ENCODE measurements around the gene PLXNA1.

The PLXNA1 gene

GRCh38 chr3:126982471-126983175, at the start of gene PLXNA1:
Gene PLXNA1 (plus strand): TSS chr3:126983115. CDS start chr3:126988594, 5,479 bp downstream.
- in situ Hi-C loops (cut with MboI; ENCODE audit: low sequenced_read_pairs), result no loop called here

DNA sequence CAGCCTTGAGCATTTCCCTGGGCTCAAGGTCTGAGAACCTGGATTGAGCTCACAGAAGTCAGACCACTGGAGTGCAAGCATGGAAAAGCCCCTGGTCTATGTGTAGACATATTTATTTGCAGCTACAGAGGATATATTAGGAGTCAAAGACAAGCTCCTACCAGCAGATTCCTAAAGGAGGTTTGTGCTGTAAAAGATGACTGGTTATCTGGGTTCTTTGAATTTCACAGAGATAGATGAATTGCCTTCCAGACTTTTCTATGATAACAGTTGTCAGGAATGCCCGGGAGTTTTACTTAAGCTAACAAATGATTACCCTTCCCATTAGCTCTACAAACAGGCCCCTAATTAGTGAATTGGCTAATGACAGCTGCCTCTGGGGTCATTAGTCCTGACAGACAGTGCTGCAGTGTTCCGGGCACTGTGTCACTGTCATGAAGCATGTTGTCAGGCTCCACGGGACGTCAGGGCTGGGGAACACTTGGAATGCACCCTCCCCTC, 48.8 kb upstream of the PLXNA1 start:
- in situ Hi-C loops (cut with MboI; ENCODE audit: low sequenced_read_pairs), result no loop called here

DNA sequence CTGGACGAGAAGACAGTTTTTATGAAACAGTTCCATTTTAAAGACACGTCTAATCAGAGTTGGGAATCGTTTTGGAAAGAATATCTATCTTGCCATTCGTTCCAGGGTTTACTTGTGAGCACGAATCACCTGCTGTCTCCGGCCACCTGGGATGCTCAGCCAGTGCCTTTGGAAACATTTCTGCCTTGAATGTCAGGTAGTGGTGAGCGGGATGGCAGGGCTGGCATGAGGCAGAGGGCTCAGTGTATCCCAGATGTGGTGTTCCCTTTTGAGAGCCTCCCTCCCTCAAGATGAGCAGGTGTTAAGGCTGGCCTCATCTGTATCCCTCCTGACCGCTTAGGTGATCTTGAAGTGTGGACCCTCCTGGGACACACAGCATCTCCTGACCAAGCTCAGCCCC, 47.9 kb upstream of the PLXNA1 start:
- in situ Hi-C loops (cut with MboI; ENCODE audit: low sequenced_read_pairs), result no loop called here

- in situ Hi-C loops (cut with MboI; ENCODE audit: low sequenced_read_pairs), result no loop called here
Measured at GRCh38 chr3:126935756-126936509, 47.0 kb upstream of the PLXNA1 start.

GRCh38 chr3:126936853-126937425, 46.0 kb upstream of the PLXNA1 start:
- in situ Hi-C loops (cut with MboI; ENCODE audit: low sequenced_read_pairs), result no loop called here

DNA sequence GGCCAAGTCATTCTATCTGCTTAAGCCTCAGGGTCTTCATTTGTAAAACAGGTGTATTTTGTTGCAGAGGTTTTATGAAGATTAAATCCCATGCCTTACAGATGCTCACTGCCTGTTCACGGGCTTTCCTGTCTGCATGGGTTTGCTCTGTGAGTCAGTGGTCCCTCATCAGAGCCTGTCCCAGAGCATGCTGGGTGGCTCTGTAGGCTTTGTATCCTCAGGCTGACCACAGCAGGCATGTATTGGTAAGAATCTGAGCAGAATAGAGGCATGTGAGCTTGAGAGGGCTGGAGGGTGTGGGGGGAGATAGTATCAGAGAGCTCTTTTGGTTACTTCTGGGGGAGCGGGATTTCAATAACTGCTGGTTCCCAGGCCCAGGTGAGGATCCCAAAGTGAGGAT, 45.4 kb upstream of the PLXNA1 start:
- in situ Hi-C loops (cut with MboI; ENCODE audit: low sequenced_read_pairs), result no loop called here

DNA sequence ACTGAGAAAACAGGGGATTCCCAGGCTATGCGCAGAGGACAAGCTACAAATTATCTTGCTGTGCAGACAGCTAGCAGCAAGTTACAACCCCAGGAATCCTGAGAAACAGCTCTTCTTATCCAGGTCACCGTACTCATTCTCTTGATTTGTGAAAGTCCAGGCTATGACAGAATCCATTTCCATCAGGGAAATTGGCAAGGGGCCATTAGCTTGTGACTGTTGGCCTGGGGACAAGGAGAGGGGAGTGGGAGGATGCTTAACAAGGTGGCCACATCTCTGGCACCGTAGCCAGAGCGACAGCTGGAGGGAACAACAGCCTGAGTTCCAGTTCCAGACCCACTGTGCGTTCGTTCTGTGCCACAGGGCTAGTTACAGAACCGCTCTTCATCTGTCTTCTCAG, 44.9 kb upstream of the PLXNA1 start:
- in situ Hi-C loops (cut with MboI; ENCODE audit: low sequenced_read_pairs), result no loop called here

GRCh38 chr3:126938520-126939337, 44.2 kb upstream of the PLXNA1 start:
- in situ Hi-C loops (cut with MboI; ENCODE audit: low sequenced_read_pairs), result no loop called here

GRCh38 chr3:126939338-126939718, 43.6 kb upstream of the PLXNA1 start:
- in situ Hi-C loops (cut with MboI; ENCODE audit: low sequenced_read_pairs), result no loop called here

GRCh38 chr3:126939733-126940132, 43.2 kb upstream of the PLXNA1 start:
- in situ Hi-C loops (cut with MboI; ENCODE audit: low sequenced_read_pairs), result no loop called here

GRCh38 chr3:126941721-126942270, 41.1 kb upstream of the PLXNA1 start:
- in situ Hi-C loops (cut with MboI; ENCODE audit: low sequenced_read_pairs), result no loop called here

DNA sequence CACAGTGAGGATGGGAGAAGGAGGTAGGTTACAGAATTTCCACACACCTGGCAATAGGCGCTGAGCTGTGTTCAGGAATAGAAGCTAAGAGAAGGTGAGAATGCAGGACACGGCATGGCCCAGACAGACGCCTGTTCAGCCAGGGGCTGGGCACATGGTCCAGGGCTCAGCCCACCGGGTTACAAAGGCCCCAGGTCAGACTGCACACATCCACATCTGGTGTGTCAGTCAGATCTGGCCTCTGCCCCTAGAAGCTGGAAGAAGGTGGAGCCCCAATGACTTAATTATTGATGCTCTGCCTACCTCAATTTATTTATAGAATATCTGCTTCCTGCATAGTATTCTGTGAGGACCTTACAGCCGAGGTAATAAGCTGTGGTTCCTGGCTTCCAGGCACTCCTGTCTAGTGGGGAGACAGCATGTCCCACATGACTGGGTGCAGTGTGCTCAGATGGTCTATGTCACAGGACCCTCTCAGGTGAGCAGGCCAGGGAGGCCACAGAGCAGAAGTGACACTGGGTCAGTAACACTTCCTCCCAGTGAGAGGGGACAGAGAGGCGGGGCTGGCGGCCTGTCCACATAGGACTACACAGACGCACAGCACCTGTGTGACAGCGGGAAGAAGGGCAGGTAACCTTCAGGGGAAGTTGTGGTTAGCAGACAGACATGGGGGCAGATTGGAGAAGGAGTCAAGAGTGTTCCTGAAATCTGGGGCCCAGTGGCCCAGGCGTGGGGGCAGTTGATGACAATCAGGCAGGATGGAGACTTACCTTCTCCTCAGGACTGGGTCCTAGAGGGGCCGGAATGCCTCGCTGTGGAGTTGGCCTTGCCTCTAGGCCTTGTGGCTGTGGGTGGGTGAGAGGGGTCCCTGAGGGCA, 38.6 kb upstream of the PLXNA1 start:
- in situ Hi-C loops (cut with MboI; ENCODE audit: low sequenced_read_pairs), result no loop called here

DNA sequence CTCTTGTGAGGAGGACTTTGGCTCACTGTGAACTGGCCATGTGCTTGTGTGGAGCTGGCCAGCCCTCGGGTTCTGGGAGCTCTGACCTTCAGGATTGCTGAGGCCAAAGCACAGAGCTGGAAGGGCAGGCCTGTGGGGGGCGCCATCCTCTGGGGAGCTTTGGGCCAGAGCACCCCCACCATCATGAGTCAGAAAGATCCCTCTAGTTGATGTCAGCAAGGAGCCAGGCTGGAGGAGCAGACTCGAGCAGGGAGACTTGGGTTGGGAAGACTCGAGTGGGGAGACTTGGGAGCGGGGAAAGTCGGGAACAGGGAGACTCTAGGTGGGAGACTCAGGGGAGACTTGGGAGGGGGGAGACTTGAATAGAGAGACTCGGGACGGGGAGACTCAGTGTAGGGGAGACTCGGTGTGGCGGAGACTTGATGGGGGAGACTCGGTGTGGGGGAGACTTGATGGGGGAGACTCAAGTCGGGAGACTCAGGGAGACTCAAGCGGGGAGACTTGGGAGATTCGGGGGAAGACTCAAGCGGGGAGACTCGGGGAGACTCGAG, 37.7 kb upstream of the PLXNA1 start:
- in situ Hi-C loops (cut with MboI; ENCODE audit: low sequenced_read_pairs), result no loop called here

DNA sequence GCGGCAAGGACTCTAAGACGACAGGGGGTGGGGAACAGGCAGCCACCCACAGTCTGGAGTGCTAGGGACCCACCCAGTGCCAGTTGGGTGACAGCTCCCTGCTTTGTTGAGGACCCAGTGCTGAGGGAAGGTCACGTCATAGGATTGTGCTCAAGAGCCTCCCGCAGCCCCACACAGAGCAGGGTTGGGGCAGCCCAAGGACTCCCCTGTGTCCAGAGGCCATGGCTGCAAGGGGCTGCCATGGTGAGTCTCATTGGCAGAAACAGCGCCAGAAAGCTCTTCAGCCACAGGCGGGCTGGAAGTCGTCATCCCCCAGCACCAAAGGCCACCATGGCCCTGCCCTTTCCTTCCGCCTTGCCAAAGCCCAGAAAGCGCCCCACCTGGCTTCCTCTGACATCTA, 37.0 kb upstream of the PLXNA1 start:
- in situ Hi-C loops (cut with MboI; ENCODE audit: low sequenced_read_pairs), result no loop called here

DNA sequence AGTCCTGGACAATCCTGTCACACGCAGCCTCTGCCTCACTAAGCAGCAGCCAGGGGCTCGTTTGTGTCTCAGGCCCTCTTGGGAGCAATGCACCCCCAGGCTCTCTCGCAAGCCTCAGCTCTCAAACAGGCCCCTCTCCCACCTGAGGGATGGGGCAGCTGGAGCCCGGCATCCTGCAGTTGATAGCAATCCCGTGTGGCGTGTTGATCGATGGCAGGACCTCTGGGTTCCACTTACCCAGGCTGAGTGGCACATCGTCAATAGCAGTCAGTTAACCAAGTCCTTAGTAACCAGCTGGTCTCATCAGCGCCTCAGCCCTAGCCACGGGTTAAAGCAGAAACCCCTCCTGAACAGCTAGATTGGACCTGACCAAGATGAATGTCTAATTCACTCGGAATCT, 36.5 kb upstream of the PLXNA1 start:
- in situ Hi-C loops (cut with MboI; ENCODE audit: low sequenced_read_pairs), result no loop called here

- in situ Hi-C loops (cut with MboI; ENCODE audit: low sequenced_read_pairs), result no loop called here
Measured at GRCh38 chr3:126947429-126947828, 35.5 kb upstream of the PLXNA1 start.

GRCh38 chr3:126948980-126949535, 33.9 kb upstream of the PLXNA1 start:
- in situ Hi-C loops (cut with MboI; ENCODE audit: low sequenced_read_pairs), result no loop called here

GRCh38 chr3:126951561-126951960, 31.4 kb upstream of the PLXNA1 start:
- in situ Hi-C loops (cut with MboI; ENCODE audit: low sequenced_read_pairs), result no loop called here

- in situ Hi-C loops (cut with MboI; ENCODE audit: low sequenced_read_pairs), result no loop called here
Measured at GRCh38 chr3:126952261-126952982, 30.5 kb upstream of the PLXNA1 start.

All from HL-60/S4 (cell line).